Activated CD4-positive, alpha-beta T cell treated with anti-CD3 and anti-CD28 coated beads, Interleukin-2, amount 50 U/mL, for 16 hours (primary cell): ENCODE data around the gene ANHX.

Experiments
- DNase-seq: peaks from one replicate; pipeline ENCODE4 v3.0.0-alpha.2; 2020

ANHX gene

GRCh38 chr12:133202493-133203343 is 33.0 kb downstream of the ANHX start:
- DNase-seq: no peak

GRCh38 chr12:133201888-133202287 is 33.8 kb downstream of the ANHX start:
- no peak for DNase-seq

- DNase-seq: no peak
These were observed 42.8 kb downstream of the ANHX start for GRCh38 chr12:133192847-133193246.

GRCh38 chr12:133190176-133190575 is 45.5 kb downstream of the ANHX start:
- DNase-seq: no peak

- peak; percentile 93 for DNase-seq
These were observed 54.3 kb downstream of the ANHX start, which contains the start of gene ZNF268 for GRCh38 chr12:133181238-133181959. ZNF268 (plus strand) TSS chr12:133181495; CDS start chr12:133181998, 503 bp downstream.

- no peak for DNase-seq
These were observed 55.0 kb downstream of the ANHX start for GRCh38 chr12:133180669-133181068.

GRCh38 chr12:133174901-133175300 is 60.8 kb downstream of the ANHX start:
- no peak for DNase-seq

- no peak for DNase-seq
These were observed 63.2 kb downstream of the ANHX start for GRCh38 chr12:133172491-133172890.
